GM23338 (cell line): Measurements from ENCODE around the gene TWIST2. TPM values are rescaled to one million over a fixed set of nuclear protein-coding genes. Genes with fewer than 3 reads are reported as not detected.

ENCODE experiments used
- ATAC-seq: fragments of 200-7000 bp; cut with Tn5 transposase; 3 replicates; pipeline ENCODE4 v1.9.1; 2020
- DNase-seq: peaks from one replicate; pipeline ENCODE4 v3.0.0-alpha.2; 2015; ENCODE audit warnings: low spot score
- H2AFZ ChIP-seq: fragments of 200-600 bp; sonication (generic); 2 replicates; pipeline ENCODE4 v1.8.0; 2016; ENCODE audit warnings: antibody characterized with exemption, mild to moderate bottlenecking, moderate library complexity
- H3F3A ChIP-seq: fragments of 200-600 bp; sonication (generic); replicated peaks from 2 replicates; pipeline ENCODE4 v1.8.0; 2017; ENCODE audit warnings: antibody characterized with exemption, mixed run types, low read depth
- H3K27ac ChIP-seq: fragments of 200-600 bp; sonication (generic); 2 replicates; pipeline ENCODE4 v1.6.1; 2016; ENCODE audit warnings: low read depth
- H3K27me3 ChIP-seq: fragments of 200-600 bp; sonication (generic); 2 replicates; pipeline ENCODE4 v1.8.0; 2016; ENCODE audit warnings: mild to moderate bottlenecking, mixed run types, moderate library complexity; ENCODE audit not compliant: insufficient read depth
- H3K36me3 ChIP-seq: fragments of 200-600 bp; sonication (generic); 2 replicates; pipeline ENCODE4 v1.8.0; 2016; ENCODE audit warnings: mild to moderate bottlenecking; ENCODE audit not compliant: insufficient read depth
- H3K4me1 ChIP-seq: fragments of 200-600 bp; sonication (generic); 2 replicates; pipeline ENCODE4 v1.8.0; 2016; ENCODE audit warnings: mild to moderate bottlenecking, moderate library complexity; ENCODE audit not compliant: insufficient read depth
- H3K4me2 ChIP-seq: fragments of 200-600 bp; sonication (generic); 2 replicates; pipeline ENCODE4 v1.7.1; 2017; ENCODE audit warnings: mixed run types
- H3K4me3 ChIP-seq: fragments of 200-600 bp; sonication (generic); 2 replicates; pipeline ENCODE4 v1.6.1; 2016; ENCODE audit warnings: mixed run types
- H3K79me2 ChIP-seq: fragments of 200-600 bp; sonication (generic); replicated peaks from 2 replicates; pipeline ENCODE4 v1.8.0; 2017; ENCODE audit warnings: mild to moderate bottlenecking; ENCODE audit not compliant: insufficient read depth
- H3K9me2 ChIP-seq: fragments of 200-600 bp; sonication (generic); 2 replicates; pipeline ENCODE4 v1.8.0; 2017; ENCODE audit not compliant: insufficient read depth
- H4K20me1 ChIP-seq: fragments of 200-600 bp; sonication (generic); replicated peaks from 2 replicates; pipeline ENCODE4 v1.8.0; 2017; ENCODE audit warnings: mild to moderate bottlenecking; ENCODE audit not compliant: insufficient read depth
- H3K27ac Mint-ChIP-seq: 2 replicates; pipeline ENCODE4 v1.8.0; 2020; ENCODE audit warnings: inconsistent platforms, mild to moderate bottlenecking, moderate library complexity, mixed read lengths
- H3K27me3 Mint-ChIP-seq: 3 replicates; pipeline ENCODE4 v1.8.0; 2022; ENCODE audit warnings: low read depth, mild to moderate bottlenecking, moderate library complexity, mixed read lengths, inconsistent platforms; ENCODE audit not compliant: insufficient read depth, poor library complexity
- H3K36me3 Mint-ChIP-seq: 3 replicates; pipeline ENCODE4 v1.8.0; 2021; ENCODE audit warnings: low read depth, mild to moderate bottlenecking, inconsistent platforms, moderate library complexity, mixed read lengths
- H3K4me1 Mint-ChIP-seq: 3 replicates; pipeline ENCODE4 v1.8.0; 2020; ENCODE audit warnings: mild to moderate bottlenecking, inconsistent platforms, mixed read lengths
- H3K4me3 Mint-ChIP-seq: 3 replicates; pipeline ENCODE4 v1.8.0; 2021; ENCODE audit warnings: moderate library complexity, mild to moderate bottlenecking, inconsistent platforms, mixed read lengths
- H3K9me3 Mint-ChIP-seq: 3 replicates; pipeline ENCODE4 v1.8.0; 2020; ENCODE audit warnings: moderate library complexity, mild to moderate bottlenecking, inconsistent platforms, mixed read lengths
- CREB1 ChIP-seq: fragments of 250-450 bp; sonication (Bioruptor Pico); IDR thresholded peaks from 2 replicates; pipeline ENCODE4 v1.5.0; 2020; ENCODE audit warnings: low read depth, mild to moderate bottlenecking, moderate library complexity
- EZH2phosphoT487 ChIP-seq: fragments of 200-600 bp; sonication (generic); IDR thresholded peaks from one replicate; pipeline ENCODE4 v1.8.1; 2018; ENCODE audit warnings: antibody characterized with exemption; ENCODE audit not compliant: unreplicated experiment
- JUNB ChIP-seq: IDR thresholded peaks from one replicate; pipeline ENCODE4 v1.6.1; 2016; ENCODE audit warnings: antibody characterized with exemption; ENCODE audit not compliant: unreplicated experiment
- NANOG ChIP-seq: IDR thresholded peaks from 2 replicates; pipeline ENCODE4 v1.6.1; 2016; ENCODE audit warnings: antibody characterized with exemption, borderline replicate concordance
- POLR2AphosphoS5 ChIP-seq: IDR thresholded peaks from 2 replicates; pipeline ENCODE4 v1.6.1; 2016; ENCODE audit warnings: antibody characterized with exemption, low read depth
- REST ChIP-seq: IDR thresholded peaks from one replicate; pipeline ENCODE4 v1.6.1; 2018; ENCODE audit warnings: antibody characterized with exemption; ENCODE audit not compliant: unreplicated experiment
- STAT1 ChIP-seq: IDR thresholded peaks from one replicate; pipeline ENCODE4 v1.6.1; 2016; ENCODE audit warnings: antibody characterized with exemption; ENCODE audit not compliant: unreplicated experiment
- ZNF114 ChIP-seq: fragments of 250-450 bp; sonication (Bioruptor Pico); IDR thresholded peaks from 2 replicates; pipeline ENCODE4 v1.5.0; 2020; ENCODE audit warnings: mild to moderate bottlenecking, moderate library complexity
- ZNF331 ChIP-seq: fragments of 250-450 bp; sonication (Bioruptor Pico); IDR thresholded peaks from 2 replicates; pipeline ENCODE4 v1.5.0; 2020; ENCODE audit warnings: low read depth, mild to moderate bottlenecking, moderate library complexity
- ZNF462 ChIP-seq: fragments of 250-450 bp; sonication (Bioruptor Pico); IDR thresholded peaks from 2 replicates; pipeline ENCODE4 v1.5.0; 2020; ENCODE audit warnings: mild to moderate bottlenecking, moderate library complexity
- polyA plus RNA-seq: library from polyadenylated mRNA; unstranded; fragments of >200 nt; fragmentation: Nextera tagmentation; extraction: Ambion mirVana; gene quantifications from 2 replicates; pipeline ENCODE4 v1.2.1, GENCODE V29; 2016
- total RNA-seq: library from RNA; depleted of rRNA; stranded (reverse); fragments of >200 nt; shearing (Covaris generic); gene quantifications from 2 replicates; pipeline ENCODE4 v1.2.3, GENCODE V29; 2014
- TF ChIP-seq, protein P1 (sequence below): IDR thresholded peaks from 2 replicates; pipeline ENCODE4 v1.6.1; 2016; ENCODE audit warnings: antibody characterized with exemption

The TWIST2 gene
- total and polyA plus RNA-seq, 2 experiments from 2014 or later: 7.0 to 12.5 TPM

GRCh38 chr2:238912228-238912915 is 64.5 kb downstream of the TWIST2 start:
- Histone ChIP-seq H3K36me3 (no peaks in the 10 kb centered on the region), H3F3A (0 out of 2 replicates have a peak, but pooled peaks cover 5% of the 10 kb centered on the region), H4K20me1 (no peaks in the 10 kb centered on the region), H3K4me2 (no peak overlapping the region), H3K27ac (no peak overlapping the region), H3K4me3 (no peak overlapping the region), H3K27me3 (no peaks in the 10 kb centered on the region), H3K9me2 (no peaks in the 10 kb centered on the region), H2AFZ (no peak overlapping the region), H3K79me2 (no peaks in the 10 kb centered on the region), H3K4me1 (no peaks in the 10 kb centered on the region)
- Mint-ChIP-seq H3K9me3 (no peaks in the 10 kb centered on the region), H3K36me3 (no peaks in the 10 kb centered on the region), H3K27ac (no peak overlapping the region), H3K4me3 (no peak overlapping the region), H3K27me3 (peaks cover 12% of the 10 kb centered on the region), H3K4me1 (peaks cover 9% of the 10 kb centered on the region)
- ATAC-seq: no peak
- DNase-seq: no peak
- TF ChIP-seq EZH2phosphoT487 (no peak), STAT1 (no peak), REST (no peak), NANOG (no peak), POLR2AphosphoS5 (no peak), ZNF462 (CRISPR knock-in tag) (no peak), ZNF114 (no peak), ZNF331 (CRISPR knock-in tag) (no peak), CREB1 (CRISPR knock-in tag) (no peak), JUNB (no peak)
- TF ChIP-seq, protein P1, sequence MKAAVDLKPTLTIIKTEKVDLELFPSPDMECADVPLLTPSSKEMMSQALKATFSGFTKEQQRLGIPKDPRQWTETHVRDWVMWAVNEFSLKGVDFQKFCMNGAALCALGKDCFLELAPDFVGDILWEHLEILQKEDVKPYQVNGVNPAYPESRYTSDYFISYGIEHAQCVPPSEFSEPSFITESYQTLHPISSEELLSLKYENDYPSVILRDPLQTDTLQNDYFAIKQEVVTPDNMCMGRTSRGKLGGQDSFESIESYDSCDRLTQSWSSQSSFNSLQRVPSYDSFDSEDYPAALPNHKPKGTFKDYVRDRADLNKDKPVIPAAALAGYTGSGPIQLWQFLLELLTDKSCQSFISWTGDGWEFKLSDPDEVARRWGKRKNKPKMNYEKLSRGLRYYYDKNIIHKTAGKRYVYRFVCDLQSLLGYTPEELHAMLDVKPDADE: no peak
